Neural cell (in vitro differentiated cells): ENCODE data around the gene ZNF845. TPM values are rescaled to one million over a fixed set of nuclear protein-coding genes. Genes with fewer than 3 reads are reported as not detected.

ENCODE experiments used
- H2AFZ ChIP-seq: fragments of 200-600, 300-800 bp; sonication (generic), shearing (Covaris generic); 2 replicates; pipeline ENCODE4 v1.6.0; 2014; ENCODE audit warnings: low read depth, mild to moderate bottlenecking, antibody characterized with exemption, low read length, moderate library complexity
- H3F3A ChIP-seq: fragments of 200-600 bp; shearing (Covaris generic); 2 replicates; pipeline ENCODE4 v1.6.1; 2016; ENCODE audit warnings: mild to moderate bottlenecking, moderate library complexity, mixed read lengths, antibody characterized with exemption, low read length; ENCODE audit not compliant: insufficient read depth, poor library complexity, severe bottlenecking
- H3K27ac ChIP-seq: fragments of 200-600, 300-800 bp; sonication (generic), shearing (Covaris generic); 2 replicates; pipeline ENCODE4 v1.5.1; 2014; ENCODE audit warnings: mild to moderate bottlenecking, low read length, moderate library complexity
- H3K27me3 ChIP-seq: fragments of 300-800, 200-600 bp; sonication (generic), shearing (Covaris generic); 2 replicates; pipeline ENCODE4 v1.6.0; 2014; ENCODE audit warnings: mild to moderate bottlenecking, low read depth, low read length, moderate library complexity; ENCODE audit not compliant: insufficient read depth
- H3K36me3 ChIP-seq: fragments of 300-800, 200-600 bp; sonication (generic), shearing (Covaris generic); 2 replicates; pipeline ENCODE4 v1.5.1; 2014; ENCODE audit warnings: mild to moderate bottlenecking, antibody characterized with exemption, low read length, moderate library complexity; ENCODE audit not compliant: insufficient read depth
- H3K4me2 ChIP-seq: fragments of 300-800, 200-600 bp; sonication (generic), shearing (Covaris generic); 2 replicates; pipeline ENCODE4 v1.6.0; 2014; ENCODE audit warnings: mild to moderate bottlenecking, low read length
- H3K4me3 ChIP-seq: fragments of 300-800, 200-600 bp; sonication (generic), shearing (Covaris generic); 2 replicates; pipeline ENCODE4 v1.5.1; 2014; ENCODE audit warnings: mild to moderate bottlenecking, low read length, moderate library complexity
- H3K79me2 ChIP-seq: fragments of 200-600 bp; shearing (Covaris generic); replicated peaks from 2 replicates; pipeline ENCODE4 v1.6.0; 2014; ENCODE audit warnings: mild to moderate bottlenecking, low read length, moderate library complexity; ENCODE audit not compliant: insufficient read depth
- H3K9ac ChIP-seq: fragments of 300-800, 200-600 bp; sonication (generic), shearing (Covaris generic); 2 replicates; pipeline ENCODE4 v1.6.1; 2016; ENCODE audit warnings: mild to moderate bottlenecking, low read length, mixed read lengths
- H3K9me2 ChIP-seq: fragments of 200-600 bp; shearing (Covaris generic); 2 replicates; pipeline ENCODE4 v1.6.1; 2016; ENCODE audit warnings: mild to moderate bottlenecking, low read length, mixed read lengths; ENCODE audit not compliant: insufficient read depth
- H3K9me3 ChIP-seq: fragments of 200-600, 300-800 bp; sonication (generic), shearing (Covaris generic); 2 replicates; pipeline ENCODE4 v1.6.1; 2016; ENCODE audit warnings: mild to moderate bottlenecking, mixed run types, low read length, moderate library complexity, mixed read lengths
- H4K20me1 ChIP-seq: fragments of 200-600 bp; shearing (Covaris generic); 2 replicates; pipeline ENCODE4 v1.6.1; 2016; ENCODE audit warnings: mild to moderate bottlenecking, mixed run types; ENCODE audit not compliant: insufficient read depth
- CTCF ChIP-seq: fragments of 450-650 bp; IDR thresholded peaks from 2 replicates; pipeline ENCODE4 v1.5.1; 2014; ENCODE audit warnings: antibody characterized with exemption, mild to moderate bottlenecking, moderate library complexity; ENCODE audit not compliant: poor library complexity, severe bottlenecking
- EP300 ChIP-seq: fragments of 450-650 bp; conservative IDR thresholded peaks from 2 replicates; pipeline ENCODE4 v1.6.1; 2014; ENCODE audit warnings: antibody characterized with exemption, mild to moderate bottlenecking, moderate library complexity; ENCODE audit not compliant: poor library complexity, severe bottlenecking
- EZH2 ChIP-seq: fragments of 200-600, 300-800 bp; shearing (Covaris generic), sonication (generic); IDR thresholded peaks from 2 replicates; pipeline ENCODE4 v1.6.1; 2014; ENCODE audit warnings: antibody characterized with exemption, low read length, borderline replicate concordance, mild to moderate bottlenecking; ENCODE audit not compliant: insufficient read depth, poor library complexity, severe bottlenecking
- MXI1 ChIP-seq: fragments of 450-650 bp; conservative IDR thresholded peaks from 2 replicates; pipeline ENCODE4 v1.6.1; 2014; ENCODE audit warnings: antibody characterized with exemption, mild to moderate bottlenecking; ENCODE audit not compliant: poor library complexity, severe bottlenecking
- POLR2AphosphoS5 ChIP-seq: IDR thresholded peaks from 2 replicates; pipeline ENCODE4 v1.6.1; 2012
- RAD21 ChIP-seq: fragments of 450-650 bp; conservative IDR thresholded peaks from 2 replicates; pipeline ENCODE4 v1.6.1; 2014; ENCODE audit warnings: antibody characterized with exemption, mild to moderate bottlenecking, moderate library complexity
- REST ChIP-seq: IDR thresholded peaks from 2 replicates; pipeline ENCODE4 v1.6.1; 2012; ENCODE audit warnings: borderline replicate concordance
- SMC3 ChIP-seq: fragments of 450-650 bp; conservative IDR thresholded peaks from 2 replicates; pipeline ENCODE4 v1.6.1; 2014; ENCODE audit warnings: antibody characterized with exemption, mild to moderate bottlenecking, moderate library complexity; ENCODE audit not compliant: poor library complexity
- TAF1 ChIP-seq: IDR thresholded peaks from 2 replicates; pipeline ENCODE4 v1.6.1; 2012; ENCODE audit warnings: low read depth
- polyA plus RNA-seq: library from polyadenylated mRNA; depleted of rRNA; stranded (reverse); fragments of >200 nt; gene quantifications from 2 replicates; pipeline ENCODE4 v1.2.3, GENCODE V29; 2014

Gene ZNF845
- polyA plus RNA-seq, 1 donor from 2014 or later = 6.1 TPM

GRCh38 chr19:53388904-53389303 lies 55.4 kb downstream of the ZNF845 start:
- H3K4me2 ChIP-seq = no peak overlapping the region
- no peak overlapping the region for H3K27ac ChIP-seq
- no peaks in the 10 kb centered on the region for H3K9me2 ChIP-seq
- H3K9me3 ChIP-seq = no peaks in the 10 kb centered on the region
- no peaks in the 10 kb centered on the region for H3K27me3 ChIP-seq
- H4K20me1 ChIP-seq = no peaks in the 10 kb centered on the region
- no peaks in the 10 kb centered on the region for H3K79me2 ChIP-seq
- TF ChIP-seq POLR2AphosphoS5 (no peak), EZH2 (no peak), SMC3 (no peak), RAD21 (no peak), MXI1 (no peak), CTCF (no peak), TAF1 (no peak), REST (no peak), EP300 (no peak)
- H2AFZ ChIP-seq = no peak overlapping the region
- H3F3A ChIP-seq = no peaks in the 10 kb centered on the region
- no peak overlapping the region for H3K4me3 ChIP-seq
- H3K9ac ChIP-seq = no peak overlapping the region
- no peaks in the 10 kb centered on the region for H3K36me3 ChIP-seq

GRCh38 chr19:53389571-53389970 lies 56.0 kb downstream of the ZNF845 start:
- Histone ChIP-seq H3K9me2 (no peaks in the 10 kb centered on the region), H2AFZ (no peak overlapping the region), H3K36me3 (no peaks in the 10 kb centered on the region), H3K4me3 (no peak overlapping the region), H3K9me3 (no peaks in the 10 kb centered on the region), H3K27me3 (no peaks in the 10 kb centered on the region), H3K79me2 (no peaks in the 10 kb centered on the region), H4K20me1 (no peaks in the 10 kb centered on the region), H3K9ac (no peak overlapping the region), H3K4me2 (no peak overlapping the region), H3K27ac (no peak overlapping the region), H3F3A (no peaks in the 10 kb centered on the region)
- no peak for TF ChIP-seq SMC3
- TF ChIP-seq POLR2AphosphoS5 = no peak
- no peak for TF ChIP-seq EZH2
- TF ChIP-seq REST = no peak
- TF ChIP-seq MXI1 = no peak
- no peak for TF ChIP-seq EP300
- TF ChIP-seq TAF1 = no peak
- no peak for TF ChIP-seq RAD21
- no peak for TF ChIP-seq CTCF
